GM12891 (cell line): ENCODE data around the gene CENPT.

ENCODE experiments used
- POLR2A ChIP-seq: IDR thresholded peaks from 2 replicates; pipeline ENCODE4 v1.6.1; 2011; ENCODE audit warnings: low read depth, low read length, control low read depth
- POLR2AphosphoS5 ChIP-seq: IDR thresholded peaks from 2 replicates; pipeline ENCODE4 v1.6.1; 2011; ENCODE audit warnings: low read depth, low read length, control low read depth

DNA sequence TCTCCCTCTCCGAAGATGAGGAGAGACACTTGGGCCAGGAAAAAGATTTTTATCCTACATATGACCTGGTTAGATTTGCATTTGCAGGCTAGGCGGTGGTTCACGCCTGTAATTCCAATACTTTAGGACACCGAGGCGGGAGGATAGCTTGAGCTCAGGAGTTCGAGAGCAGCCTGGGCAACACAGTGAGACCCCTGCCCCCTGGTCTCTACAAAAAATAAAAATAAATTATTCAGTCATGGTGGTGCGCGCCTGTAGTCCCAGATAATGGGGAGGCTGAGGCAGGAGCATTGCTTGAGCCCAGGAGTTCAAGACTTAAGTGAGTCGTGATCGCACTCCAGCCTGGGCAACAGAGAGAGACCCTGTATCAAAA is 13.3 kb downstream of the CENPT start:
- TF ChIP-seq POLR2A (no peak), POLR2AphosphoS5 (no peak)
